OCI-LY1 (cell line): Measurements from ENCODE around the gene TMEM42.

Source experiments
- H2AFZ ChIP-seq: fragments of 200-600 bp; sonication (generic), shearing (Covaris generic); 2 replicates; pipeline ENCODE4 v1.6.0; 2014; ENCODE audit warnings: antibody characterized with exemption, mild to moderate bottlenecking, low read length
- H3F3A ChIP-seq: fragments of 200-600 bp; sonication (generic), shearing (Covaris generic); 2 replicates; pipeline ENCODE4 v1.6.0; 2014; ENCODE audit warnings: mild to moderate bottlenecking, antibody characterized with exemption, low read length, moderate library complexity; ENCODE audit not compliant: insufficient read depth
- H3K27ac ChIP-seq: fragments of 200-600 bp; sonication (generic); 2 replicates; pipeline ENCODE4 v1.5.1; 2014; ENCODE audit warnings: low read length, mixed run types, mild to moderate bottlenecking, low read depth; ENCODE audit not compliant: poor library complexity, severe bottlenecking
- H3K27me3 ChIP-seq: fragments of 200-600 bp; sonication (generic); 2 replicates; pipeline ENCODE4 v1.6.0; 2014; ENCODE audit warnings: antibody characterized with exemption, mild to moderate bottlenecking, low read length, moderate library complexity; ENCODE audit not compliant: insufficient read depth
- H3K36me3 ChIP-seq: fragments of 200-600 bp; sonication (generic); 2 replicates; pipeline ENCODE4 v1.6.1; 2014; ENCODE audit warnings: mild to moderate bottlenecking, antibody characterized with exemption, low read length, moderate library complexity, mixed read lengths; ENCODE audit not compliant: insufficient read depth
- H3K4me1 ChIP-seq: fragments of 200-600 bp; sonication (generic); 2 replicates; pipeline ENCODE4 v1.5.1; 2014; ENCODE audit warnings: mild to moderate bottlenecking, low read length, moderate library complexity; ENCODE audit not compliant: insufficient read depth, severe bottlenecking
- H3K4me2 ChIP-seq: fragments of 200-600 bp; sonication (generic), shearing (Covaris generic); 2 replicates; pipeline ENCODE4 v1.6.1; 2014; ENCODE audit warnings: low read length
- H3K4me3 ChIP-seq: fragments of 200-600 bp; sonication (generic); 2 replicates; pipeline ENCODE4 v1.5.1; 2014; ENCODE audit warnings: low read length, low read depth, mild to moderate bottlenecking, mixed read lengths; ENCODE audit not compliant: poor library complexity, severe bottlenecking
- H3K79me2 ChIP-seq: fragments of 200-600 bp; shearing (Covaris generic); 2 replicates; pipeline ENCODE4 v1.6.1; 2016; ENCODE audit warnings: mixed run types, low read length, mixed read lengths; ENCODE audit not compliant: insufficient read depth
- H3K9ac ChIP-seq: fragments of 200-600 bp; sonication (generic), shearing (Covaris generic); 2 replicates; pipeline ENCODE4 v1.6.1; 2014; ENCODE audit warnings: mild to moderate bottlenecking, low read length, mixed read lengths
- H3K9me2 ChIP-seq: fragments of 200-600 bp; sonication (generic), shearing (Covaris generic); 2 replicates; pipeline ENCODE4 v1.6.1; 2014; ENCODE audit warnings: low read depth, mild to moderate bottlenecking, low read length, mixed read lengths
- H3K9me3 ChIP-seq: fragments of 200-600 bp; shearing (Covaris generic); 2 replicates; pipeline ENCODE4 v1.6.1; 2014; ENCODE audit warnings: low read length, mixed read lengths
- H4K20me1 ChIP-seq: fragments of 200-600 bp; sonication (generic), shearing (Covaris generic); 2 replicates; pipeline ENCODE4 v1.6.0; 2016; ENCODE audit warnings: mild to moderate bottlenecking, low read length; ENCODE audit not compliant: insufficient read depth
- CTCF ChIP-seq: fragments of 200-600 bp; sonication (generic), shearing (Covaris generic); IDR thresholded peaks from 2 replicates; pipeline ENCODE4 v1.5.1; 2017; ENCODE audit warnings: mild to moderate bottlenecking, antibody characterized with exemption, low read length, moderate library complexity, mixed read lengths
- EZH2 ChIP-seq: fragments of 200-600 bp; sonication (generic), shearing (Covaris generic); IDR thresholded peaks from 2 replicates; pipeline ENCODE4 v1.8.0; 2017; ENCODE audit warnings: borderline replicate concordance, mixed run types, mild to moderate bottlenecking, antibody characterized with exemption, low read length, moderate library complexity, mixed read lengths

Gene TMEM42

GRCh38 chr3:44825264-44825925, 36.3 kb upstream of the TMEM42 start:
- no peaks in the 10 kb centered on the region for H3F3A ChIP-seq
- H2AFZ ChIP-seq: no peak overlapping the region
- H3K79me2 ChIP-seq: no peaks in the 10 kb centered on the region
- no peaks in the 10 kb centered on the region for H3K9me2 ChIP-seq
- H3K4me1 ChIP-seq: no peaks in the 10 kb centered on the region
- H3K4me3 ChIP-seq: no peak overlapping the region
- no peaks in the 10 kb centered on the region for H4K20me1 ChIP-seq
- peaks cover 66% of the 10 kb centered on the region for H3K36me3 ChIP-seq
- H3K27ac ChIP-seq: no peak overlapping the region
- no peak for TF ChIP-seq CTCF
- no peak for TF ChIP-seq EZH2
- no peak overlapping the region for H3K4me2 ChIP-seq
- H3K27me3 ChIP-seq: no peaks in the 10 kb centered on the region
- H3K9ac ChIP-seq: no peak overlapping the region
- no peaks in the 10 kb centered on the region for H3K9me3 ChIP-seq

- H3F3A ChIP-seq: no peaks in the 10 kb centered on the region
- no peak overlapping the region for H3K9ac ChIP-seq
- H3K4me1 ChIP-seq: no peaks in the 10 kb centered on the region
- H4K20me1 ChIP-seq: no peaks in the 10 kb centered on the region
- H3K27me3 ChIP-seq: no peaks in the 10 kb centered on the region
- TF ChIP-seq EZH2 (no peak), CTCF (no peak)
- peaks cover 83% of the 10 kb centered on the region for H3K36me3 ChIP-seq
- no peaks in the 10 kb centered on the region for H3K79me2 ChIP-seq
- H3K4me3 ChIP-seq: no peak overlapping the region
- H3K9me2 ChIP-seq: no peaks in the 10 kb centered on the region
- H3K27ac ChIP-seq: no peak overlapping the region
- no peak overlapping the region for H2AFZ ChIP-seq
- no peak overlapping the region for H3K4me2 ChIP-seq
- H3K9me3 ChIP-seq: no peaks in the 10 kb centered on the region
These were observed 34.5 kb upstream of the TMEM42 start for GRCh38 chr3:44827196-44827595.

- Histone ChIP-seq H3K9me3 (0 out of 2 replicates have a peak, but pooled peaks cover 4% of the 10 kb centered on the region), H3K27me3 (no peaks in the 10 kb centered on the region), H3K4me1 (no peaks in the 10 kb centered on the region), H3F3A (no peaks in the 10 kb centered on the region), H3K4me2 (no peak overlapping the region), H3K9me2 (no peaks in the 10 kb centered on the region), H4K20me1 (no peaks in the 10 kb centered on the region), H2AFZ (no peak overlapping the region), H3K36me3 (peaks cover 85% of the 10 kb centered on the region), H3K27ac (no peak overlapping the region), H3K79me2 (no peaks in the 10 kb centered on the region), H3K9ac (no peak overlapping the region), H3K4me3 (no peak overlapping the region)
- no peak for TF ChIP-seq CTCF
- no peak for TF ChIP-seq EZH2
These were observed 30.5 kb upstream of the TMEM42 start for GRCh38 chr3:44831232-44831631.
